B cell (primary cell): ENCODE data around the gene RASD1. TPM values are rescaled to one million over a fixed set of nuclear protein-coding genes. Genes with fewer than 3 reads are reported as not detected.

Source experiments
- ATAC-seq: fragments of 200-7000 bp; cut with Tn5 transposase; one replicate; pipeline ENCODE4 v1.10.0; 2021; ENCODE audit warnings: low read depth, mild to moderate bottlenecking, moderate number of reproducible peaks, moderate library complexity
- CTCF ChIA-PET: fragments of 350-600 bp; sonication (Branson Sonifier 250); formaldehyde crosslinking; loops from one replicate; lab custom pipeline; 2021; ENCODE audit warnings: antibody characterized with exemption, inconsistent platforms; lab: Charles Lee
- POLR2A ChIA-PET: fragments of 350-600 bp; sonication (Branson Sonifier 250); formaldehyde crosslinking; loops from one replicate; lab custom pipeline; 2021; ENCODE audit warnings: antibody characterized with exemption; lab: Charles Lee
- DNase-seq: peaks from one replicate; pipeline ENCODE4 v3.0.0; 2013
- H2AFZ ChIP-seq: 2 replicates; pipeline ENCODE4 v1.6.1; 2012; ENCODE audit warnings: mild to moderate bottlenecking, low read depth, low read length; ENCODE audit not compliant: insufficient read depth, poor library complexity, severe bottlenecking
- H3K27ac ChIP-seq, 2 donors: 1 replicate in 1 of 2; 2 replicates in 1 of 2; pipeline ENCODE4 v1.5.1; 2012 to 2013; ENCODE audit warnings: low read length in 2 of 2, mild to moderate bottlenecking in 2 of 2, moderate library complexity in 1 of 2
- H3K27me3 ChIP-seq, 4 experiments: fragments of 200-600 bp in 1 of 4; sonication (generic) in 1 of 4; replicated peaks in 1 of 4; 1 replicate in 2 of 4; 2 replicates in 2 of 4; pipeline versions ENCODE4 v1.6.1 to v1.7.0; 2013 to 2016; ENCODE audit warnings: low read length in 3 of 4, mild to moderate bottlenecking in 2 of 4, mixed read lengths in 1 of 4, moderate library complexity in 1 of 4; ENCODE audit not compliant: insufficient read depth in 4 of 4, control insufficient read depth in 3 of 4; ENCODE audit errors: control extremely low read depth in 1 of 4
- H3K36me3 ChIP-seq, 2 experiments: replicated peaks in 1 of 2; 1 replicate in 1 of 2; 2 replicates in 1 of 2; pipeline versions ENCODE4 v1.6.1 to v1.7.1; 2013; ENCODE audit warnings: low read length in 1 of 2; ENCODE audit not compliant: insufficient read depth in 2 of 2, control insufficient read depth in 1 of 2; ENCODE audit errors: control extremely low read depth in 1 of 2, extremely low read depth in 1 of 2
- H3K4me1 ChIP-seq, 2 donors: fragments of 200-600 bp in 1 of 2; sonication (generic) in 1 of 2; 1 replicate in 1 of 2; 2 replicates in 1 of 2; pipeline versions ENCODE4 v1.5.1 to v1.6.1; 2013 to 2017; ENCODE audit warnings: low read length in 2 of 2; ENCODE audit not compliant: control insufficient read depth in 2 of 2, insufficient read depth in 2 of 2
- H3K4me2 ChIP-seq: replicated peaks from 2 replicates; pipeline ENCODE3; 2012; ENCODE audit warnings: mild to moderate bottlenecking, low read depth, low read length; ENCODE audit not compliant: poor library complexity, severe bottlenecking
- H3K4me3 ChIP-seq, 5 experiments: fragments of 200-600 bp in 1 of 5; sonication (generic) in 1 of 5; 1 replicate in 3 of 5; 2 replicates in 2 of 5; pipeline versions ENCODE4 v1.5.1 to v1.7.0; 2011 to 2016; ENCODE audit warnings: low read length in 4 of 5, mild to moderate bottlenecking in 4 of 5, low read depth in 2 of 5, control low read depth in 1 of 5, moderate library complexity in 1 of 5; ENCODE audit not compliant: insufficient read depth in 1 of 5; ENCODE audit errors: control extremely low read depth in 1 of 5, extremely low read depth in 1 of 5
- H3K79me2 ChIP-seq: fragments of 200-600 bp; sonication (generic); one replicate; pipeline ENCODE4 v1.6.0; 2016; ENCODE audit warnings: low read length; ENCODE audit not compliant: control insufficient read depth, insufficient read depth
- H3K9ac ChIP-seq: fragments of 200-600 bp; sonication (generic); 2 replicates; pipeline ENCODE4 v1.6.1; 2017; ENCODE audit warnings: mild to moderate bottlenecking, low read length, moderate library complexity
- H3K9me3 ChIP-seq, 3 donors: one replicate each; pipeline versions ENCODE4 v1.6.1 to v1.7.1; 2013; ENCODE audit warnings: low read length in 2 of 3; ENCODE audit not compliant: control insufficient read depth in 2 of 3, insufficient read depth in 1 of 3; ENCODE audit errors: control extremely low read depth in 1 of 3
- H4K20me1 ChIP-seq: 2 replicates; pipeline ENCODE4 v1.6.0; 2012; ENCODE audit warnings: mild to moderate bottlenecking, low read length; ENCODE audit not compliant: insufficient read depth, control insufficient read depth, poor library complexity, severe bottlenecking
- H3K27ac Mint-ChIP-seq: one replicate; pipeline ENCODE4 v1.8.0; 2021; ENCODE audit warnings: mixed read lengths
- H3K27me3 Mint-ChIP-seq: one replicate; pipeline ENCODE4 v1.8.0; 2021; ENCODE audit warnings: mixed read lengths
- H3K4me1 Mint-ChIP-seq: one replicate; pipeline ENCODE4 v1.8.0; 2021; ENCODE audit warnings: mixed read lengths
- H3K4me3 Mint-ChIP-seq: one replicate; pipeline ENCODE4 v1.8.0; 2021; ENCODE audit warnings: mixed read lengths
- H3K9me3 Mint-ChIP-seq: one replicate; pipeline ENCODE4 v1.8.0; 2022; ENCODE audit warnings: mixed read lengths; ENCODE audit not compliant: insufficient read depth
- CTCF ChIP-seq: fragments of 200-600 bp; IDR thresholded peaks from one replicate; pipeline ENCODE4 v1.8.0; 2022; ENCODE audit warnings: antibody characterized with exemption, mild to moderate bottlenecking
- EZH2 ChIP-seq: IDR thresholded peaks from 2 replicates; pipeline ENCODE4 v1.6.1; 2012; ENCODE audit warnings: borderline replicate concordance, low read depth, mild to moderate bottlenecking, moderate library complexity, low read length; ENCODE audit not compliant: insufficient read depth, poor library complexity, severe bottlenecking
- WGBS: methylation state at CpG from one replicate; pipeline ENCODE4 v1.1.5; 2013; ENCODE audit warnings: missing lambda C conversion rate; ENCODE audit not compliant: insufficient coverage; 5-methylcytosine and 5-hydroxymethylcytosine counted together
- intact Hi-C: fragments of 100-400 bp; cut with micrococcal nuclease; formaldehyde crosslinking; loops from one replicate; pipeline ENCODE4 v1.10.0; 2022
- polyA plus RNA-seq: library from polyadenylated mRNA; depleted of rRNA; stranded (reverse); fragments of >200 nt; gene quantifications from 2 replicates; pipeline ENCODE4 v1.2.3, GENCODE V29; 2012
- total RNA-seq, 2 donors: library from RNA; stranded (reverse); fragments of 120-200 nt in 1 of 2; gene quantifications; 1 replicate in 1 of 2; 2 replicates in 1 of 2; pipeline versions ENCODE4 v1.2.3 to v1.2.4, GENCODE V29; 2013 to 2022

The RASD1 gene
- total and polyA plus RNA-seq, 2 donors (not counting 1 experiment from before 2014, with no cell fraction given): 0.95 to 3.2 TPM

DNA sequence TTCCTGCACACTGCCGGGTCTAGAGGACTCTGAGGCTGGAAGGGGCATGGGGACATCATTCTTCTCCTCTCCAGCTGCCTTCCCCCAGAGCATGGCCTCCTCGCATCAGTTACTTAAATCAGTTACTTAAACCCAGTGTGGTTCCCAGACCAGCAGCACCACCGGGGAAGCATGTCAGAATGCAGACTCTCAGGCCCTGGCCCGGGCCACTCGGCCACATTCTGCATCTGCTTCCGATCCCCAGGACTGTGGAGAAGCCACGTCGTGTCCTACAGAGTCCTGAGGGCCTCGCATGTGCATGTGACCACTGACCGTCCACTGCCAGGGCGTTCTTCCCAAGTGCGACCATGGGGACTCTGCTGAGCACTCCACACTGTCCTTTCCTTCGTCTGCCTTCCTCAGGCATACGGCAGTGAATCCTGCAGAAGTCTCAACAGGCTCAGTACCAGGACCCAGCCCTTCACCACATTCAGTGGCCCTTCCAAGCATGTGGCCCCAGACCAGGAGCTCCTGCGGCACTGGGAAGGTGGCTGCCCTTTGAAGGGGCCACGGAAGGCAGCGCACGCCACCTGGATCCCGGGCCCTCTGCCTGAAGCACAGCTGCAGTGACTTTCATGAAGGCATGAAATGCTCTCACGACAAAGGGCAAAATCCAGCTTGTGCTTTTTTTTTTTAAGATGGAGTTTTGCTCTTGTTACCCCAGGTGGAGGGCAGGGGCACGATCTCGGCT lies 46.9 kb upstream of the RASD1 start:
- no peaks in the 10 kb centered on the region for H3K79me2 ChIP-seq
- H3K27ac Mint-ChIP-seq: no peak overlapping the region
- H3K9ac ChIP-seq: no peak overlapping the region
- no peaks in the 10 kb centered on the region for H3K4me1 Mint-ChIP-seq
- no peak overlapping the region for H3K27ac ChIP-seq
- DNase-seq: no peak
- H3K4me3 ChIP-seq: no peak overlapping the region
- intact Hi-C loops: no loop called here
- H4K20me1 ChIP-seq: no peaks in the 10 kb centered on the region
- no peaks in the 10 kb centered on the region for H3K27me3 ChIP-seq
- POLR2A ChIA-PET: no interaction called here
- no peaks in the 10 kb centered on the region for H3K27me3 Mint-ChIP-seq
- H2AFZ ChIP-seq: no peak overlapping the region
- no peaks in the 10 kb centered on the region for H3K9me3 ChIP-seq
- ATAC-seq: no peak
- H3K4me1 ChIP-seq: no peaks in the 10 kb centered on the region
- WGBS: 97% methylated on average over 22 of the region's 22 CpGs
- CTCF ChIA-PET: no interaction called here
- H3K4me2 ChIP-seq: no peak overlapping the region
- no peaks in the 10 kb centered on the region for H3K36me3 ChIP-seq
- H3K9me3 Mint-ChIP-seq: no peaks in the 10 kb centered on the region
- no peak for TF ChIP-seq CTCF
- TF ChIP-seq EZH2: no peak
- H3K4me3 Mint-ChIP-seq: no peak overlapping the region

GRCh38 chr17:17541640-17542001 lies 45.4 kb upstream of the RASD1 start:
- H3K27ac Mint-ChIP-seq: no peak overlapping the region
- Histone ChIP-seq H3K4me2 (no peak overlapping the region), H3K36me3 (no peaks in the 10 kb centered on the region), H3K9ac (no peak overlapping the region), H3K27me3 (no peaks in the 10 kb centered on the region), H3K4me1 (no peaks in the 10 kb centered on the region), H4K20me1 (no peaks in the 10 kb centered on the region), H3K4me3 (no peak overlapping the region), H3K9me3 (no peaks in the 10 kb centered on the region), H2AFZ (no peak overlapping the region), H3K79me2 (no peaks in the 10 kb centered on the region), H3K27ac (no peak overlapping the region)
- no peak overlapping the region for H3K4me3 Mint-ChIP-seq
- H3K4me1 Mint-ChIP-seq: no peaks in the 10 kb centered on the region
- WGBS: 88% methylated on average over 5 of the region's 5 CpGs
- no peak for DNase-seq
- ChIA-PET CTCF (interaction anchor here (0.7 kb wide), 1 partner anchor 72 kb away, joined by 3 read pairs; no protein-coding TSS in a partner anchor), POLR2A (no interaction called here)
- H3K27me3 Mint-ChIP-seq: no peaks in the 10 kb centered on the region
- ATAC-seq: no peak
- no peak for TF ChIP-seq CTCF
- no peak for TF ChIP-seq EZH2
- intact Hi-C loops: no loop called here
- H3K9me3 Mint-ChIP-seq: no peaks in the 10 kb centered on the region
